Activated naive CD4-positive, alpha-beta T cell treated with anti-CD3 and anti-CD28 coated beads for 36 hours (primary cell): ENCODE results near the gene TM9SF1. TPM values are rescaled to one million over a fixed set of nuclear protein-coding genes. Genes with fewer than 3 reads are reported as not detected.
"Not testable (repeated sequence)": the region's sequence is repeated elsewhere in the genome, so short reads cannot be mapped to it uniquely, and the experiment has no call there.

Experiments used
- CTCF ChIA-PET: fragments of 350-600 bp; sonication (Branson Sonifier 250); formaldehyde crosslinking; loops from one replicate; lab custom pipeline; 2021; ENCODE audit warnings: antibody characterized with exemption; lab: Charles Lee
- DNase-seq: peaks from one replicate; pipeline ENCODE4 v3.0.0-alpha.2; 2020
- H3K27ac Mint-ChIP-seq: one replicate; pipeline ENCODE4 v1.8.0; 2021; ENCODE audit warnings: mild to moderate bottlenecking, mixed read lengths
- H3K27me3 Mint-ChIP-seq: one replicate; pipeline ENCODE4 v1.8.0; 2021; ENCODE audit warnings: low read depth, mixed read lengths
- H3K36me3 Mint-ChIP-seq: one replicate; pipeline ENCODE4 v1.8.0; 2021; ENCODE audit warnings: low read depth, mixed read lengths
- H3K4me1 Mint-ChIP-seq: one replicate; pipeline ENCODE4 v1.8.0; 2021; ENCODE audit warnings: low read depth, mixed read lengths
- H3K4me3 Mint-ChIP-seq: one replicate; pipeline ENCODE4 v1.8.0; 2021; ENCODE audit warnings: mild to moderate bottlenecking, moderate library complexity, mixed read lengths
- H3K9me3 Mint-ChIP-seq: one replicate; pipeline ENCODE4 v1.8.0; 2021; ENCODE audit warnings: mixed read lengths
- intact Hi-C: fragments of 100-400 bp; cut with micrococcal nuclease; formaldehyde crosslinking; loops from one replicate; pipeline ENCODE4 v1.15.1; 2023
- total RNA-seq, 2 experiments: library from RNA; stranded (reverse); gene quantifications; one replicate each; pipeline ENCODE4 v1.2.3, GENCODE V29; 2021

The TM9SF1 gene
- total RNA-seq, 2 experiments from 2014 or later: 14.7 to 15.1 TPM

DNA sequence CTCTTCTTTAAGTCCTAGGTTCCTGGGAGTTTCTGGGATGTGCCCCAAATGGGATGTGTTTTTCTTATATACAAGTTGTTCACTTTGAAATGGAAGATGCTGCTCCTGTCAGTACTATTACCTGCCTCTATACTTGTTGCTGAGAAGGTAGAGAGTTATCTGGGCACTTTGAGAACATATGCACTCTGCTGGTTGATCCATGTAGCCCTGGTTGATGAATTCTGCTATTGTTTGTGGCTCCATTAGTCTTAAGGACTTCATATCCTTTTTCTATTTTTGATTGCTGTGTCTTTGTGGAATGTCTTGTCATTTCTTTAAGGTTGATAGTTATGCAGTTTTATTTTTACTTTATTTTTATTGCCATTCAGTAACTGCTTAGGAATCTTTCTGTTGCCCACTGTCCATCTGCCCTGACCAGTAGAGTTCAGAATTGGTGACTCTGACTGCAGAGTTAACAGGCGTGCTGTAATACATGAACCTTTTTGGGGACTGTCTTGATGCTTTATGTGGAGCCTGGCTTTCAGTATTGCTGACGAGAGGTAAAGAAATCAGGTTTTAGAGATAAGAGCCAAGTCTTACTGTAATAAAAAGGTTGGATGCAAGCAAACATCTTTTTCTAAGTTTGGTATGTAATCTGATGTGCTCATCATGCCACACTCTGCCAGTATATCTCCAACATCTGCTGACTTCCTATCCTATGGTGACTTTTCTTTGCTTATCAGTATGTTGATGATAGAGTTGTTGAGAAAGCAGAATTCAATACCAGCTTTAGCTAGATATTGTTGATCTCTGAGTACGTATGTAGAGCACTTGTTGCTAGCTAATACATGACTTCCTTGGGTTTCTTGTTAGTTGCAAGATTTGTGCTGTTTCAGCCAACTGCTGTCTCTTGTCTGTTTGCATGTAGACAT is 39.1 kb upstream of the TM9SF1 start:
- Mint-ChIP-seq H3K4me3 (peak overlapping the region; percentile 40), H3K9me3 (no peaks in the 10 kb centered on the region), H3K27me3 (no peaks in the 10 kb centered on the region), H3K27ac (peak overlapping the region; percentile 47), H3K4me1 (peaks cover 62% of the 10 kb centered on the region), H3K36me3 (peaks cover 27% of the 10 kb centered on the region)
- CTCF ChIA-PET: interaction anchor here (0.6 to 3.2 kb wide), 11 partner anchors 8 to 197 kb away, joined by 3 to 17 read pairs (median 4); partner anchors contain the start of genes CIDEB, MDP1, RABGGTA and TINF2
- no peak for DNase-seq
- intact Hi-C loops: no loop called here

DNA sequence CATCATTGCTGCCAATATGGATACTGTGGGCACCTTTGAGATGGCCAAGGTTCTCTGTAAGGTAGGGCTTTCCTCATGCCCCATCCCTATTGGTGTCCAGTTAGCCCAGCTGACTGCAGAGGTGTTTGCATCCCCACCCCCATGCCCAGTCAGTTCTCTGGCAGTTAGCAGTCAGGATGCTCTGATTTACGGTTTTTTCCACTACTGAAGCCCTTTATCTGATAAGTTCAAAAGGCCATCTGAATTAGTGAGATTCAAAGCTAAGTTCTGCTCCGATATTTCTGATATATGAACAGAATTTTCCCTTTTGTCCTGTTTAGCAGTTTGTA is 38.3 kb upstream of the TM9SF1 start:
- H3K27me3 Mint-ChIP-seq: no peaks in the 10 kb centered on the region
- H3K27ac Mint-ChIP-seq: peak overlapping the region; percentile 97
- H3K36me3 Mint-ChIP-seq: peaks cover 20% of the 10 kb centered on the region
- peak overlapping the region; percentile 98 for H3K4me3 Mint-ChIP-seq
- H3K9me3 Mint-ChIP-seq: no peaks in the 10 kb centered on the region
- DNase-seq: peak; percentile 51
- CTCF ChIA-PET: interaction anchor here (0.6 to 3.2 kb wide), 5 partner anchors 9 to 176 kb away, joined by 3 to 13 read pairs (median 4); partner anchors contain the start of genes CIDEB and TINF2
- peaks cover 58% of the 10 kb centered on the region for H3K4me1 Mint-ChIP-seq
- intact Hi-C loops: loop anchor here (2.0 kb wide), 1 partner anchor 219 kb away; no protein-coding TSS in a partner anchor

DNA sequence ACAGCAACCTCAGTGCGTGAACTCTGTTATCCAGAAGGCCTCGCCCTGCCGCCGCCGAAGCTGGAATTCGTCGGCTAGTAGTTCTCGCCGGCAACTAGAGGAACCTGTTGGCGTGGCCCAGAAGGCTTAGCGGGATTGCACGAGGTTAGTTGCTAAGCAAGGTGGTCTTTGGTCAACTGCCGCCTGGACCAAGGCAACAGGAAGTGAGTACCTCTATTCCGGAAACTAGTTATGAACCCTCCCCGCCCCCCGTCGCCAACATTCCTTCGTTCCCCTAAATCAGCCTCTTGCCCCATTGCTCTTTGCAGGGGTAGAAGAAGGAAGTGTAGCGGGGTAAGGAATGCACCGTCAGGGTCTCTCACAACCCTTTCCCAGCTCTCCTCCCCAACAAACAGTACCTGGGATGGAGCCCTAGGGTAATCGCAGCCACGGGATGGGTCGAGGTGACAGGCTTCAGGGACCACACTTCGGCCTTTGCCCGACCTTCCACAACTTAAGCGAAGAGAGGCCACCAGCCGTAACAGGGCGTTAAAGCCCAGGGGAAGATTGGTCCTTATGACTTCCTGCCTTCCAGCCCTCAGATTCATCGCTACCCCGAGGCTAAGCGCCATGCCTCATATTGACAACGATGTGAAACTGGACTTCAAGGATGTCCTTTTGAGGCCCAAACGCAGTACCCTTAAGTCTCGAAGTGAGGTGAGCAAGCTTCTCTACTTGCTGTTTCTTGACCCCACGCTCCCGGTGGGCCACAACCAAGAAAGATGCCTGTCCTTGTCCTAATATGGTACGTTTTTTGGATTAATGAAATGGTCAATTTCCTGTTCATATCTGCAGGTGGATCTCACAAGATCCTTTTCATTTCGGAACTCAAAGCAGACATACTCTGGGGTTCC is 37.6 kb upstream of the TM9SF1 start, which contains the start of gene GMPR2:
Gene GMPR2 (plus strand): TSS at position 285 of the 893 bp plus-strand sequence. CDS start 325 bp downstream, at position 610.
- Mint-ChIP-seq H3K27me3 (no peaks in the 10 kb centered on the region), H3K9me3 (no peaks in the 10 kb centered on the region), H3K27ac (peak within 1 kb of the TSS; percentile 97), H3K4me1 (peaks cover 52% of the 10 kb centered on the region), H3K4me3 (peak within 1 kb of the TSS; percentile 98), H3K36me3 (peaks cover 15% of the 10 kb centered on the region)
- DNase-seq: peak; percentile 32
- CTCF ChIA-PET: interaction anchor here (1.2 to 3.2 kb wide), 3 partner anchors 10 to 75 kb away, joined by 4 to 13 read pairs (median 5); partner anchors contain the start of genes CIDEB and TINF2
- intact Hi-C loops: loop anchor here (1.0 to 2.0 kb wide), 13 partner anchors 9 to 912 kb away; partner anchors contain the start of genes CHMP4A, DCAF11, DHRS1 and EMC9

DNA sequence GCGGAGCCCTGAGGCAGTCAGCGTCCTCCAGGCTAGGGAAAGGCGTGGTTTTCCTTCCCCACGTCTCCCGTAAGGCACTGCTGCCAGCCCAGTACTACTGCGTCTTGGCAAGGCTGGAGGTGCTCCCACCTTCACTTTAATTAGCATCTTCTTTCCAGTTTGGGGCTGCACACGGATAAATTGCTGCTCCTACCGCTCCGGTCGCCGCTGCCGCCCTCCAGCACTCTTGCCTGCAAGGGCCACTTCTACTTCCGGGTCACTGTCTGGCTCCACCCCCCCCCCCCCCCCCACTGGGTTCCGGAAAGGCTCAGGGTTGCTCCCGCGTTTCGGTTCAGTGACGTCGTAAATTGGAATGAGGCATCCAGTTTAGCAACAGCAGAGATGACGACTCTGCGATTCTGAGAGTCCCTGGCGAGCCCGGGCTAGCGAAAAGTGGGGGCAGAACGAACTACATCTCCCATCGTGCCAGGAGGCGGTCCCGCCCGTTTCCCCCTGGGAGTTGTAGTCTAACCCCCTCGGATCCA is 36.9 kb upstream of the TM9SF1 start, which contains the start of gene NEDD8:
Gene NEDD8 (minus strand): TSS at position 247 of the 524 bp plus-strand sequence. CDS start 100 bp downstream, at position 147.
- H3K27ac Mint-ChIP-seq: peak within 1 kb of the TSS; percentile 97
- peaks cover 14% of the 10 kb centered on the region for H3K36me3 Mint-ChIP-seq
- no peaks in the 10 kb centered on the region for H3K9me3 Mint-ChIP-seq
- peak within 1 kb of the TSS; percentile 98 for H3K4me3 Mint-ChIP-seq
- DNase-seq: peak; percentile 96
- CTCF ChIA-PET: interaction anchor here (2.3 to 3.2 kb wide), 2 partner anchors 10 to 76 kb away, joined by 5 to 13 read pairs; partner anchors contain the start of genes CIDEB and TINF2
- H3K27me3 Mint-ChIP-seq: no peaks in the 10 kb centered on the region
- intact Hi-C loops: loop anchor here (1.0 to 2.0 kb wide), 13 partner anchors 10 to 911 kb away; partner anchors contain the start of genes CHMP4A, DCAF11, DHRS1 and EMC9
- H3K4me1 Mint-ChIP-seq: peaks cover 52% of the 10 kb centered on the region

DNA sequence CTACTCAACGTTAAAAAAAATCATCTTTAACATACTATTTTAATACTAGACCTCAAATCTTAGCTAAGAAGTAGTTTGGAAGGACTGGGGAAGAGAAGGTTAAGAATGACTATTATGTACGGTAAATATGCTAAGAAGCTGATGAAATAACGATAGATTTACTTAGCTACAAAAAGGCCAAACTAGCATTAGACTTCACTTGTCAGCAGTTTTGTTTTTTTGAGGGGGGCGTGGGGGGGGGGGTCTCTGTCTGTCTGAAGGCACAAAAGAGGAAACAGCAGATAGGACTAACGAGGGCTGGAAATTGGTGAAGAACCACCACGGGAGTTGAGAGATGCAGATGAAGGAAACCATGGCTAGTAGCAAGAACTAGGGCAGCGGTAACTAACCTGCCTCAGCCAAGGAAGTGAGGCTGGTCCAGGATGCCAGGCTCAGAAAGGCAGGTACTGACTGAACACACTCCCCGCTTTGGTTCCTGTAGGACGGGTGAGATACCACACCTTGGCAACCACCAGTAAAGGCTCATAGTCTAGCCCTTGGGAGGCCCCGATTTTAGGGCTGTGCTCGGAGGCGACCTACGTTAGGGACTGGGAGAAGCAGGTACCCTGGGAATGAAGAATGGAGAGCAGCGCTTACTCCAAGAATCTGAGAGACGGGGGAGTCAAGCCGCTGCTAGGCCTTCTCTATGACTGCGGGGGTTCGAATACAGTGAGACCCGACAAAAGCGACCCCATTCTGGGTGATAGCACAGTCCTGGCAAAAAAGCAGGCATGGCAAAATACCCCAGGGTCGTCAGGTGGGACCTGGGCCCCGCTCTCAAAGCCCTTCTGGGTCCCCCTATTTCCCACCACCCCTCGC is 36.3 kb upstream of the TM9SF1 start:
- peaks cover 58% of the 10 kb centered on the region for H3K4me1 Mint-ChIP-seq
- H3K4me3 Mint-ChIP-seq: peak overlapping the region; percentile 98
- no peaks in the 10 kb centered on the region for H3K9me3 Mint-ChIP-seq
- peak overlapping the region; percentile 97 for H3K27ac Mint-ChIP-seq
- H3K27me3 Mint-ChIP-seq: no peaks in the 10 kb centered on the region
- peak; percentile 46 for DNase-seq
- CTCF ChIA-PET: interaction anchor here (0.6 to 1.3 kb wide), 5 partner anchors 11 to 140 kb away, joined by 3 to 8 read pairs (median 5); partner anchors contain the start of genes CIDEB and TINF2
- H3K36me3 Mint-ChIP-seq: peaks cover 12% of the 10 kb centered on the region
- intact Hi-C loops: loop anchor here (1.0 to 2.0 kb wide), 13 partner anchors 11 to 910 kb away; partner anchors contain the start of genes CHMP4A, DCAF11, DHRS1 and EMC9

- intact Hi-C loops: no loop called here
- DNase-seq: no peak
- Mint-ChIP-seq H3K27ac (no peak overlapping the region), H3K36me3 (peaks cover 9% of the 10 kb centered on the region), H3K4me1 (peaks cover 51% of the 10 kb centered on the region), H3K27me3 (no peaks in the 10 kb centered on the region), H3K9me3 (no peaks in the 10 kb centered on the region), H3K4me3 (no peak overlapping the region)
- CTCF ChIA-PET: interaction anchor here (1.0 to 1.5 kb wide), 2 partner anchors 42 to 68 kb away, joined by 3 read pairs; no protein-coding TSS in a partner anchor
Measured at GRCh38 chr14:24228902-24229301, 33.7 kb upstream of the TM9SF1 start.

DNA sequence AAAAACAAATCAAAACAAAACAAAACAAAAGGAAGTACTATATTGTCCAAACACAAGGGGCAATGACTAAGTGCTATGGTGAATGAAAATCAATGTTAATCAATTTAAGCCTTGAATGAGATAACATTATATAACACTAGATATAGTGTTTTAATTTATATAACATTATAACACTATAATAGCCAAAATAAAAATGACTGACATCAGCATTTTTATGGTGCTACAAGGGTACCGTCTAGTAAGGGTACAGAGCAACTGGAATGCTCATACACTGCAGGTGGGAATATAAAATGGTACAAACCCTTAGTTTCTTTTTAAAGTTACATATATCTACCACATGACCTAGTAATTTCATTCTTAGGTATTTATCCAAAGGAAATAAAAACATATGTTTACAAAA is 31.2 kb upstream of the TM9SF1 start:
- H3K27ac Mint-ChIP-seq: no peak overlapping the region

DNA sequence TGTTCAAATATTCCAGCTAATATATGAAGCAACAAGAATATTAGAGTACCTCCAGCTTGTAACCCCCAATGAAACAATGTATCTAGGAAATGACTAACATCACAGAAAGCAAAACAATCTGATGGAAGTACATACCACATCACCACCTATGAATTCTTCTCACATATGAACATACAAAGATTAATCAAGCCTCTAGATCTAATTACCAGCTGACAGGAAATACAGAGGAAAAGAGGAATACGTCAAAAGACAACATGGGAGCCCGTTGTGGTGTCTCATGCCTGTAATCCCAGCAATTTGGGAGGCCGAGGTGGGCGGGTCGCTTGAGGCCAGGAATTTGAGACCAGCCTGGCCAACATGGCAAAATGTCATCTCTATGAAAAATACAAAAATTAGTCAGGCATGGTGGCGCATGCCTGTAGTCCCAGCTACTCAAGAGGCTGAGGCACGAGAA is 29.4 kb upstream of the TM9SF1 start:
- H3K9me3 Mint-ChIP-seq: no peaks in the 10 kb centered on the region
- H3K27ac Mint-ChIP-seq: peak overlapping the region; percentile 36

More for the DNA sequence above, 31.2 kb upstream of the TM9SF1 start:
- Mint-ChIP-seq H3K36me3 (peaks cover 9% of the 10 kb centered on the region), H3K27me3 (no peaks in the 10 kb centered on the region), H3K9me3 (no peaks in the 10 kb centered on the region), H3K4me3 (no peak overlapping the region), H3K4me1 (peaks cover 42% of the 10 kb centered on the region)
- intact Hi-C loops: no loop called here
- CTCF ChIA-PET: interaction anchor here (0.6 to 1.4 kb wide), 3 partner anchors 11 to 20 kb away, joined by 4 to 6 read pairs (median 5); partner anchors contain the start of gene MDP1
- no peak for DNase-seq

DNA sequence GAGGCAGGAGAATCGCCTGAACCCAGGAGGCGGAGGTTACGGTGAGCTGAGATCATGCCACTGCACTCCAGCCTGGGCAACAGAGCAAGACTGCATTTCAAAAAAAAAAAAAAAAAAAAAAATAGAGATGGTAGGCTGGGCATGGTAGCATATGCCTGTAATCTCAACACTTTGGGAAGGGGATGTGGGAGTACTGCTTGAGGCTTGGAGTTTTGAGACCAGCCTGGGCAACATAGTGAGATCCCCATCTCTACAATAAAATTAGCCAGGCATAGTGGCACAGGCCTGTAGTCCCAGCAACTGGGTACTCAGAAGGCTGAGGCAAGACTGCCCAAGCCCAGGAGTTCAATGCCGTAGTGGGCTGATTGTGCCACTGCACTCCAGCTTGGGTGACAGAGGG is 27.7 kb upstream of the TM9SF1 start:
- H3K9me3 Mint-ChIP-seq, intact Hi-C loops, H3K27me3 Mint-ChIP-seq, H3K4me3 Mint-ChIP-seq, CTCF ChIA-PET, H3K36me3 Mint-ChIP-seq, H3K27ac Mint-ChIP-seq, DNase-seq: not testable (repeated sequence)
- peaks cover 25% of the 10 kb centered on the region for H3K4me1 Mint-ChIP-seq

More for the DNA sequence above, 29.4 kb upstream of the TM9SF1 start:
- intact Hi-C loops: no loop called here
- CTCF ChIA-PET: interaction anchor here (0.8 to 1.2 kb wide), 4 partner anchors 10 to 167 kb away, joined by 3 to 4 read pairs (median 3); no protein-coding TSS in a partner anchor
- peaks cover 9% of the 10 kb centered on the region for H3K36me3 Mint-ChIP-seq
- peaks cover 33% of the 10 kb centered on the region for H3K4me1 Mint-ChIP-seq
- H3K4me3 Mint-ChIP-seq: no peak overlapping the region
- no peak for DNase-seq
- H3K27me3 Mint-ChIP-seq: no peaks in the 10 kb centered on the region

GRCh38 chr14:24219521-24219920 is 24.3 kb upstream of the TM9SF1 start:
- CTCF ChIA-PET: interaction anchor here (0.6 to 2.2 kb wide), 6 partner anchors 12 to 128 kb away, joined by 3 to 10 read pairs (median 4); partner anchors contain the start of gene TINF2
- no peak overlapping the region for H3K27ac Mint-ChIP-seq
- peaks cover 2% of the 10 kb centered on the region for H3K36me3 Mint-ChIP-seq
- peaks cover 17% of the 10 kb centered on the region for H3K4me1 Mint-ChIP-seq
- H3K27me3 Mint-ChIP-seq: no peaks in the 10 kb centered on the region
- no peak for DNase-seq
- intact Hi-C loops: loop anchor here (10.0 kb wide), 1 partner anchor 455 kb away; no protein-coding TSS in a partner anchor
- H3K4me3 Mint-ChIP-seq: no peak overlapping the region
- no peaks in the 10 kb centered on the region for H3K9me3 Mint-ChIP-seq
